Measurements from ENCODE around the gene ATP10A.

The ATP10A gene

GRCh38 chr15:25675396-25675795, 187.7 kb downstream of the ATP10A start:
- TF ChIP-seq, protein P1, sequence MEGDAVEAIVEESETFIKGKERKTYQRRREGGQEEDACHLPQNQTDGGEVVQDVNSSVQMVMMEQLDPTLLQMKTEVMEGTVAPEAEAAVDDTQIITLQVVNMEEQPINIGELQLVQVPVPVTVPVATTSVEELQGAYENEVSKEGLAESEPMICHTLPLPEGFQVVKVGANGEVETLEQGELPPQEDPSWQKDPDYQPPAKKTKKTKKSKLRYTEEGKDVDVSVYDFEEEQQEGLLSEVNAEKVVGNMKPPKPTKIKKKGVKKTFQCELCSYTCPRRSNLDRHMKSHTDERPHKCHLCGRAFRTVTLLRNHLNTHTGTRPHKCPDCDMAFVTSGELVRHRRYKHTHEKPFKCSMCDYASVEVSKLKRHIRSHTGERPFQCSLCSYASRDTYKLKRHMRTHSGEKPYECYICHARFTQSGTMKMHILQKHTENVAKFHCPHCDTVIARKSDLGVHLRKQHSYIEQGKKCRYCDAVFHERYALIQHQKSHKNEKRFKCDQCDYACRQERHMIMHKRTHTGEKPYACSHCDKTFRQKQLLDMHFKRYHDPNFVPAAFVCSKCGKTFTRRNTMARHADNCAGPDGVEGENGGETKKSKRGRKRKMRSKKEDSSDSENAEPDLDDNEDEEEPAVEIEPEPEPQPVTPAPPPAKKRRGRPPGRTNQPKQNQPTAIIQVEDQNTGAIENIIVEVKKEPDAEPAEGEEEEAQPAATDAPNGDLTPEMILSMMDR (IDR thresholded peaks at IDR 0.05) = no peak
- H3K4me3 ChIP-seq = no peak overlapping the region
- peak; percentile 69 for DNase-seq (ENCODE audit: low spot score)
- peak overlapping the region; percentile 81 to 83 for H3K27ac ChIP-seq

- Histone ChIP-seq H3K4me3 (no peak overlapping the region), H3K27ac (peak overlapping the region; percentile 81 to 83)
- TF ChIP-seq, protein P1 (IDR thresholded peaks at IDR 0.05) = no peak
- peak; percentile 91 for DNase-seq (ENCODE audit: low spot score)
These were observed 188.2 kb downstream of the ATP10A start for GRCh38 chr15:25674913-25675312.

GRCh38 chr15:25673972-25674371, 189.2 kb downstream of the ATP10A start:
- peak overlapping the region; percentile 5 to 83 for H3K27ac ChIP-seq

DNA sequence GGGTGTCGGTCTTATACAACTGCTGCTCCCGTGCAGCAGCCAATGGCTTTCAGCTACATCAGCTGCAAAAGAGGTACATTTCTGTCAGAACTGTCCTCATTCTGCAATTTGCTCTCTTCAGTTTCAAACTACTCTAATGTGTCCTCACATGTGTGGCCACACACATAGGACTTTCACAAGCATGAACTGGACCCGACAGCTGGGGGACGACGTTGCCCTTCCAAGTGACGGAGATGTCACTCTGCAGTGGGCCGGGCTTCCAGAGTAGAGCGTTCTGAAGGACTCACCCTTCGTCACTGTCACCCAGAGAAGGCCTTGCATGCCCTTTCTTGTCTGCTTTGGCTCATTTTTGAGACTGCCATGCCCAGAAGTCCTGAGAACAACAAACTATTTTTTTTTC, 189.8 kb downstream of the ATP10A start:
- H3K27ac ChIP-seq = peak overlapping the region in 1 of 2 donors; percentile 83
- no peak overlapping the region for H3K4me3 ChIP-seq
- DNase-seq (ENCODE audit: low spot score) = no peak
- TF ChIP-seq, protein P1 (IDR thresholded peaks at IDR 0.05) = no peak

More at GRCh38 chr15:25673972-25674371, 189.2 kb downstream of the ATP10A start:
- peak; percentile 66 for DNase-seq (ENCODE audit: low spot score)
- H3K4me3 ChIP-seq = no peak overlapping the region
- TF ChIP-seq, protein P1 (IDR thresholded peaks at IDR 0.05) = no peak

- peak overlapping the region; percentile 81 to 86 for H3K27ac ChIP-seq
- peak; percentile 71 for DNase-seq (ENCODE audit: low spot score)
- peak overlapping the region; percentile 59 for H3K4me3 ChIP-seq
- TF ChIP-seq, protein P1 (IDR thresholded peaks at IDR 0.05) = no peak
These were observed 192.0 kb downstream of the ATP10A start for GRCh38 chr15:25671132-25671531.

DNA sequence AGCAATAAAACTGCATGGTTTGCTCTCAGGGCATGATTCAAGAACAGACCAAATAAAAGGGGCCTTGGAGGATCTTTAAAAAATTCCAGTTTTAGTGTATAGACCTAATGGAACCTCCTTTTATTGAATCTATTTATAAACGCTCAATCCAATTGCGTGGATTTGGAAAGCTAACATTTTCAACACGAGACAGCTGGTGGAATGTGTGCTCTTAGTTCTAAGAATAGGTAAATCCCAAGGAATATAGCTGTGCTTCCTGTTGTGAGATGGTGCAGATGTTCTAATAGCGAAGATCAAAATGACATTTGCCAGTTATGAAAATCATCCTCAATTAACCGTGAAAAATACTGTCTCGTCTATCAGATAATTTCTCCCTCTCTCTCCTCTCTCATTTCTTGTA, 192.5 kb downstream of the ATP10A start:
- TF ChIP-seq, protein P1 (IDR thresholded peaks at IDR 0.05) = no peak
- DNase-seq (ENCODE audit: low spot score) = no peak
- Histone ChIP-seq H3K27ac (peak overlapping the region; percentile 81 to 86), H3K4me3 (peak overlapping the region; percentile 59)

GRCh38 chr15:25670025-25670554, 193.0 kb downstream of the ATP10A start:
- Histone ChIP-seq H3K27ac (peak overlapping the region; percentile 81 to 86), H3K4me3 (peak overlapping the region; percentile 59)
- TF ChIP-seq, protein P1 (IDR thresholded peaks at IDR 0.05) = no peak
- peak; percentile 84 for DNase-seq (ENCODE audit: low spot score)
